GM10266 (cell line): ENCODE measurements around the gene LACC1.

Experiments used
- DNase-seq: peaks from one replicate; pipeline ENCODE4 v3.0.0; 2012; ENCODE audit errors: extremely low spot score
- TF ChIP-seq, protein P1 (sequence below): IDR thresholded peaks from 2 replicates; pipeline ENCODE4 v1.5.1; 2012; ENCODE audit warnings: mild to moderate bottlenecking, low read depth; ENCODE audit not compliant: control insufficient read depth, insufficient read depth; ENCODE audit errors: missing control alignments

LACC1 gene

DNA sequence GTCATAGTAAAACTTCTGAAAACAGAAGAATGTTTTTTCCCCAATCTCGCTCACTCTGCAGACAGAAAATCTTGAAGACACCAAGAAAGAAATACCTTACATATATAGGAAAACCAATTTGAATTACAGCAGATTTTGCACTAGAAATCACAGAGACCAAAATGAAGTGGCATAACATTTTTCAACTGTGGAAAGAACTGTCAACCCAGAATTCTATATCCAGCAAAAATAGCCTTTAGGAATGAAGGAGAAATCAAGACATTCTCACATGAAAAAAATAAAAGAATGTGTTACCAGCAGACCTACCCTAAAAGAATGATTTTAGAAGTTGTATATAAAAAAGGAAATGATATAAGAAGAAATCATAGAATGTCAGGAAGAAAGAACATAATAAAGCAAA is 28.8 kb upstream of the LACC1 start:
- DNase-seq: no peak
- TF ChIP-seq, protein P1, sequence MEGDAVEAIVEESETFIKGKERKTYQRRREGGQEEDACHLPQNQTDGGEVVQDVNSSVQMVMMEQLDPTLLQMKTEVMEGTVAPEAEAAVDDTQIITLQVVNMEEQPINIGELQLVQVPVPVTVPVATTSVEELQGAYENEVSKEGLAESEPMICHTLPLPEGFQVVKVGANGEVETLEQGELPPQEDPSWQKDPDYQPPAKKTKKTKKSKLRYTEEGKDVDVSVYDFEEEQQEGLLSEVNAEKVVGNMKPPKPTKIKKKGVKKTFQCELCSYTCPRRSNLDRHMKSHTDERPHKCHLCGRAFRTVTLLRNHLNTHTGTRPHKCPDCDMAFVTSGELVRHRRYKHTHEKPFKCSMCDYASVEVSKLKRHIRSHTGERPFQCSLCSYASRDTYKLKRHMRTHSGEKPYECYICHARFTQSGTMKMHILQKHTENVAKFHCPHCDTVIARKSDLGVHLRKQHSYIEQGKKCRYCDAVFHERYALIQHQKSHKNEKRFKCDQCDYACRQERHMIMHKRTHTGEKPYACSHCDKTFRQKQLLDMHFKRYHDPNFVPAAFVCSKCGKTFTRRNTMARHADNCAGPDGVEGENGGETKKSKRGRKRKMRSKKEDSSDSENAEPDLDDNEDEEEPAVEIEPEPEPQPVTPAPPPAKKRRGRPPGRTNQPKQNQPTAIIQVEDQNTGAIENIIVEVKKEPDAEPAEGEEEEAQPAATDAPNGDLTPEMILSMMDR: no peak

DNA sequence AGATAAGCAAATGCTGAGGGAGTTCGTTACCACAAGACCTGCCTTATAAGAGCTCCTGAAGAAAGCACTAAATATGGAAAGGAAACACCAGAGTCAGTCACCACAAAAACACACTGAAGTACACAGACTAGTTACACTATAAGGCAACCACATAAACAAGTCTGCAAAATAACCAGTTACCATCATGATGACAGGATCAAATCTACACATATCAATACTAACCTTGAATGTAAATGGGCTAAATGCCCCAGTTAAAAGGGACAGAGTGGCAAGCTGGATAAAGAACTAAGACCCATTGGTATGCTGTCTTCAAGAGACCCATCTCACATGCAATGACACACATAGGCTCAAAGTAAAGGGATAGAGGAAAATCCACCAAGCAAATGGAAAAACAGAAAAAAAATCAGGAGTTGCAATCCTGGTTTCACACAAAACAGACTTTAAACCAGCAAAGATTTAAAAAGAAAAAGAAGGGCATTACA is 26.7 kb upstream of the LACC1 start:
- DNase-seq: no peak
- TF ChIP-seq, protein P1: no peak

DNA sequence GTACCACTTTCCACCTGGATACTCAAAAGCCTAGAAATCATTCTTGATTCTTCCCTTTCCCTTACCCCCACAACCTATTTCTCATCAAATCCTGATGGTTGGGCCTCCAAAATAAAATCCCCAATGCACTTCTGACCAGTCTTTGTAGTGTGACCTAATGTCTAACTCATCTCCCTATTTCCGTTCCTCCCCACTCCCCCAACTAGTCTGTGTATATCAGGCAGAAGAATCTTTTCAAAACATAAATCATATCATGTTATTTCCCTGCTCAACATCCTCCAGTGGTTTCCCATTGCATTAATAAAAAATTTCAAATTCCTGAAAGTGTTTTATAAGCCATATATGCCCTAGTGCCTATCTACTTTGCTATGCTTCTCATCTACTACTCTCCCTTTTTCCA is 17.8 kb upstream of the LACC1 start:
- TF ChIP-seq, protein P1: no peak
- DNase-seq: no peak

DNA sequence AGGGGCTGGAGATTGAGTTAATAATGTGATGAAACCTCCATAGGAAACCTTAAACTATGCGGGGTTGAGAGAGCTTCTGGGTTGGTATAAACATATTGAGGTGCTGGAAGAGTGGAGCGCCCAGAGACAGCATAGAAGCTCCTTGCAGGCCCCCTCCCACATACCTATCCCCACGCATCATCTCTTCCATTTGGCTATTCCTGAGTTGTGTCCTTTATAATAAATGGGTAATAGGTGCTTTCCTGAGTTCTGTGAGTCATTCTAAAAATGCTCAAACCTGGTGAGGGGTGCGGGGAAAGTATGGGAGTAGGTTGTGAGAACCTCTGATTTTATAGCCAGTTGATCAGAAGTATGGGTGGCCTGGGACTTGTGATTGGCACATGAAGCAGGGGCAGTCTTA is 14.8 kb upstream of the LACC1 start:
- TF ChIP-seq, protein P1: no peak
- DNase-seq: no peak

DNA sequence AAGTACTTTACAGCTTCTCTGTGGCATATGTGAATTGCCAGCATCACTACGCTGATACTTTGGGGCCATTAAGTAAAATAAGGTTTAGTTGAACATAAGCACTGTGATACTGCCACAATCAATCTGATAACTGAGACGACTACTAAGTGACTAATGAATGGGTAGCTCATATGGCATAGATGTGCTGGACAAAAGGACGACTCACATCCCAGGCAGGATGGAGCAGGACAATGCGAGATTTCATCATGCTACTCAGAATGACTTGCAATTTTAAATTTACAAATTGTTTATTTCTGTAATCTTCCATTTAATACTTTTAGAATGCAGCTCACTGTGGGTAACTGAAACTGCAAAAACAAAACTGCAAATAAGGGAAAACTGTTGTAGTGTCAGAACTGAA is 13.8 kb upstream of the LACC1 start:
- TF ChIP-seq, protein P1: no peak
- DNase-seq: no peak

DNA sequence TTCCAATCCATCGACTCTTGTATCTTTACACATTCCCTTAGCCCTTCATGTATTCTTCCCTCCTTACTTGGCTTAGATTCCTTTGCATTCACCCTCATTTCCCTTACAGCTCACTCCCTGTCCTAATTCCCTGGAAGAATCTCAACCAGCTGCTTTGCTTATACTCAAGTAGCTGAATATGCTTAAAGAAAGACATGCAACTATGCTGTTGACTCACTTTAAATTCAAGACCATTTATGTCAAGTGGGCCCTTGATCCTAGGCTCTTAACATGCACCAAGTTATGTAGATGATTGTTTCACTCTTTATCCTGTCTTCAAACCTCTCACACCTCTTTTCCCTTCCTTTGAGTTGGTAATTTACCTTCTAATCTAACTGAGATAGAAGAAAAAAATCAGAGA is 7.5 kb upstream of the LACC1 start:
- no peak for DNase-seq
- TF ChIP-seq, protein P1: no peak

DNA sequence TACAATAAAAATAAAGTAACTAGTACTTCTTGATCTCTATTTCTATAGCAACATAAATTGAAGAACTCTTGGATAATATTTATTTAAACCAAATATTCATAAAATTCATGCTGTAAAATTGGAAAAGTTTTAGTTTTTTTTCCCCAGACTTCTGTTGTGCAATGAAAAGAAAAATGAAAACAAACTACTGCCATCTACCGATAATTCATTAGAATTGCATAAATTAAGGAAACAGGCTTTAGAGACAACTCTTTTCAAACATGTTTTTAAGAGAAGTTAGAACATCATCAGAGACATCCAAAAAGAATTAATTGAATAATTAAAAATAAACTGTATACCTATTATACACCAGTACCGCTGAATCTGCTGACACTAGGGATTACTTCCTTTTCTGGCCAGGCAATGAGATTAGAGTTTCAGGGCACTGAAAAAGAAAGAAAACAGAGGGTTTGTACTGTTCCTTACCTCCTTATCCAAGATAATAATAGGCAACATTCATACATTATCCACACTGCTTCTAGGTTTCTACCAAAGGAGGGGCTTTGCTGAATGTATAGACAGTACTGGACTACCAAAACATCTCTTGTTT is 5.1 kb upstream of the LACC1 start:
- DNase-seq: no peak
- TF ChIP-seq, protein P1: peak; percentile 44
